K562 (cell line): ENCODE results near the gene CTBS. TPM values are rescaled to one million over a fixed set of nuclear protein-coding genes. Genes with fewer than 3 reads are reported as not detected.

ENCODE experiments used
- BRD9 ChIP-seq: fragments of 450-650 bp; IDR thresholded peaks from 2 replicates; pipeline ENCODE4 v1.6.1; 2018; ENCODE audit warnings: low read depth; ENCODE audit not compliant: partially characterized antibody
- CBFA2T3 ChIP-seq: fragments of 450-650 bp; IDR thresholded peaks from 2 replicates; pipeline ENCODE4 v1.6.1; 2017
- CTCF ChIP-seq, 3 experiments: IDR thresholded peaks in 2 of 3; conservative IDR thresholded peaks in 1 of 3; 2 replicates each; pipeline ENCODE4 v1.5.1; 2011 to 2012; ENCODE audit warnings: low read length in 3 of 3, mild to moderate bottlenecking in 3 of 3, control low read depth in 2 of 3, improper control_type of control experiment in 1 of 3, inconsistent platforms in 1 of 3, low read depth in 1 of 3, mixed read lengths in 1 of 3, moderate library complexity in 1 of 3; ENCODE audit not compliant: insufficient read depth in 2 of 3
- E2F8 ChIP-seq: fragments of 450-650 bp; IDR thresholded peaks from 2 replicates; pipeline ENCODE4 v1.7.1; 2018; ENCODE audit warnings: mild to moderate bottlenecking, low read depth; ENCODE audit not compliant: partially characterized antibody
- FOXP4 ChIP-seq: sonication (generic); formaldehyde crosslinking; IDR thresholded peaks from 2 replicates; pipeline ENCODE4 v1.8.0; 2022; ENCODE audit warnings: mild to moderate bottlenecking, missing genetic modification reagents, borderline replicate concordance
- GTF2E2 ChIP-seq: fragments of 200-800 bp; sonication (Bioruptor generic); IDR thresholded peaks from 2 replicates; pipeline ENCODE4 v1.6.1; 2016; ENCODE audit warnings: missing genetic modification characterization, missing compliant biosample characterization
- HNRNPK ChIP-seq: fragments of 200-400 bp; formaldehyde crosslinking; IDR thresholded peaks from one replicate; pipeline ENCODE4 v1.6.1; 2018; ENCODE audit warnings: mild to moderate bottlenecking, low read depth, low read length; ENCODE audit not compliant: poor library complexity, severe bottlenecking
- JUND ChIP-seq, 2 experiments: IDR thresholded peaks; 2 replicates in 1 of 2; 3 replicates in 1 of 2; pipeline ENCODE4 v1.6.1; 2011; ENCODE audit warnings: borderline replicate concordance in 2 of 2, low read depth in 2 of 2, low read length in 2 of 2, improper control_type of control experiment in 1 of 2, missing biosample characterization in 1 of 2, missing genetic modification characterization in 1 of 2, missing genetic modification reagents in 1 of 2
- KDM4B ChIP-seq, 2 experiments: fragments of 450-650 bp in 1 of 2; sonication (generic) in 1 of 2; IDR thresholded peaks; 2 replicates each; pipeline ENCODE4 v1.6.1; 2016 to 2017; ENCODE audit warnings: borderline replicate concordance in 2 of 2, antibody characterized with exemption in 1 of 2, low read depth in 1 of 2, mild to moderate bottlenecking in 1 of 2
- LEF1 ChIP-seq: fragments of 450-650 bp; IDR thresholded peaks from 2 replicates; pipeline ENCODE4 v1.6.1; 2016; ENCODE audit warnings: mild to moderate bottlenecking
- MECOM ChIP-seq: fragments of 250-450 bp; sonication (Bioruptor Pico); IDR thresholded peaks from 2 replicates; pipeline ENCODE4 v1.8.0; 2022; ENCODE audit warnings: inconsistent platforms
- MXI1 ChIP-seq: IDR thresholded peaks from 2 replicates; pipeline ENCODE4 v1.6.1; 2011; ENCODE audit warnings: low read depth, mild to moderate bottlenecking, improper control_type of control experiment, low read length
- NR0B1 ChIP-seq: fragments of 450-650 bp; IDR thresholded peaks from one replicate; pipeline ENCODE4 v1.6.1; 2018; ENCODE audit warnings: mild to moderate bottlenecking, moderate library complexity; ENCODE audit not compliant: partially characterized antibody
- POLR2AphosphoS5 ChIP-seq: IDR thresholded peaks from 2 replicates; pipeline ENCODE4 v1.6.1; 2011; ENCODE audit warnings: mild to moderate bottlenecking, low read depth, low read length, moderate library complexity; ENCODE audit not compliant: control insufficient read depth, insufficient read depth
- STAT5B ChIP-seq: fragments of 250-450 bp; sonication (Bioruptor Pico); IDR thresholded peaks from 2 replicates; pipeline ENCODE4 v1.8.0; 2021; ENCODE audit warnings: mild to moderate bottlenecking, inconsistent platforms
- XRCC4 ChIP-seq: IDR thresholded peaks from one replicate; pipeline ENCODE4 v1.6.1; 2011; ENCODE audit not compliant: insufficient read depth, insufficient read length; ENCODE audit errors: extremely low read depth
- ZNF395 ChIP-seq: fragments of 200-800 bp; sonication (Bioruptor generic); IDR thresholded peaks from 2 replicates; pipeline ENCODE4 v1.6.1; 2017; ENCODE audit warnings: missing genetic modification characterization, missing compliant biosample characterization
- polyA plus RNA-seq, 8 experiments: library from polyadenylated mRNA; depleted of rRNA in 4 of 8; stranded (reverse) in 5 of 8; unstranded in 3 of 8; fragments of >200 nt; fragmentation: Nextera tagmentation in 2 of 8; fragmentation: Illumina TruSeq in 1 of 8; extraction: Ambion mirVana in 2 of 8; extraction: Trizol in 1 of 8; gene quantifications; 2 replicates each; pipeline versions ENCODE4 v1.2.1 to v1.2.3, GENCODE V29; 2011 to 2014; ENCODE audit warnings: inconsistent platforms in 1 of 8, missing spikeins in 1 of 8
- total RNA-seq, 7 experiments: library from RNA; depleted of rRNA in 6 of 7; stranded (reverse); fragments of >200 nt in 6 of 7; fragmentation: Illumina TruSeq in 2 of 7; extraction: Trizol in 2 of 7; gene quantifications; 2 replicates each; pipeline versions ENCODE4 v1.2.1 to v1.2.3, GENCODE V29; 2011 to 2021; ENCODE audit warnings: low replicate concordance in 1 of 7

CTBS gene
- total and polyA plus RNA-seq, 9 of the 15 experiments (the other 6 are each of a cell fraction or from before 2014, with no cell fraction given): 3.0 to 19.8 (median 9.9) TPM

- TF ChIP-seq E2F8 (no peak), KDM4B (IDR thresholded peaks at IDR 0.05; ENCODE audit: borderline replicate concordance in 2 of 2, low read depth in 1 of 2) (peak in 1 of 2 experiments; percentile 71; a peak in 1 of 4 replicates), FOXP4 (CRISPR knock-in tag) (no peak), CTCF (IDR thresholded peaks at IDR 0.05 in 2 of 3, conservative IDR thresholded peaks at IDR 0.05 in 1 of 3; ENCODE audit: insufficient read depth in 2 of 3, low read depth in 1 of 3, low read length in 3 of 3) (peak; percentile 72 to 93 (median 89)), MECOM (CRISPR knock-in tag) (no peak), JUND (IDR thresholded peaks at IDR 0.05; ENCODE audit: borderline replicate concordance, low read depth, low read length) (no peak), JUND (tag; IDR thresholded peaks at IDR 0.05; ENCODE audit: borderline replicate concordance, low read depth, low read length) (peak; percentile 20; the same call in 1 of the 3 replicates), XRCC4 (no peak), STAT5B (CRISPR knock-in tag) (no peak), MXI1 (no peak), ZNF395 (CRISPR knock-in tag) (no peak), BRD9 (peak; percentile 88), GTF2E2 (no peak), NR0B1 (no peak), LEF1 (peak; percentile 37; the same call in 1 of the 2 replicates), HNRNPK (no peak), POLR2AphosphoS5 (no peak), CBFA2T3 (no peak)
Observed at GRCh38 chr1:84620720-84621313, 46.6 kb upstream of the CTBS start (continued).
